Cardiac fibroblast (primary cell): Measurements from ENCODE around the gene DGKD.

Experiments used
- DNase-seq, 2 donors: peaks; one replicate each; pipeline versions ENCODE4 v3.0.0 to v3.0.0-alpha.2; 2010; ENCODE audit warnings: low read depth in 2 of 2
- H3K4me3 ChIP-seq, 2 donors: replicated peaks in 1 of 2; 1 replicate in 1 of 2; 2 replicates in 1 of 2; pipeline ENCODE4 v1.5.1; 2011; ENCODE audit warnings: low read depth in 2 of 2, low read length in 2 of 2, mild to moderate bottlenecking in 2 of 2, moderate library complexity in 1 of 2
- CTCF ChIP-seq: IDR thresholded peaks from one replicate; pipeline ENCODE4 v1.5.1; 2011; ENCODE audit warnings: low read depth, mild to moderate bottlenecking, low read length, inconsistent platforms

The DGKD gene

DNA sequence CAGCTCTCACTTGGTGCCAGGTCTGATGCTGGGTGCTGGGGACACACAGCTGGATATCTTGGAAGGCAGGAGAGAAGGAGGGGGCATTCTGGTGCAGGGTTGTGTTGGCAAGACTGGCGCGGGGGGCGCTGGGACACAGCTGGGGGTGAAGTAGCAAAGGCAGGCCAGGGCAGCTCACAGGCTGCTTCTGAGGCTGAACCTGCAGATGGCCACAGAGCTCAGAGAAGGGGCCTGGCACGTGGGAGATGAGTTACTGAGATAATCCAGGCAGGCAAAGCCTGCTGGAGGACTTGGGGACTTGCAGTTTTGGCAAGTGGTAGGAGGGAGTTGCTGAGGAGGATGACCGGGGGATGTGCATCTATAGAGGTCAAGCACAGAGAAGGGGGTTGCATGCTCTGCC is 16.2 kb upstream of the DGKD start:
- TF ChIP-seq CTCF = no peak
- no peak overlapping the region for H3K4me3 ChIP-seq
- no peak for DNase-seq

GRCh38 chr2:233338812-233339368 is 15.4 kb upstream of the DGKD start:
- no peak overlapping the region for H3K4me3 ChIP-seq
- no peak for TF ChIP-seq CTCF
- DNase-seq = no peak

GRCh38 chr2:233339427-233339826 is 14.9 kb upstream of the DGKD start:
- DNase-seq = no peak
- no peak overlapping the region for H3K4me3 ChIP-seq
- no peak for TF ChIP-seq CTCF

- H3K4me3 ChIP-seq = no peak overlapping the region
- no peak for TF ChIP-seq CTCF
- DNase-seq = no peak
Observed at GRCh38 chr2:233341296-233341695, 13.0 kb upstream of the DGKD start.

- TF ChIP-seq CTCF = no peak
Observed at GRCh38 chr2:233342301-233342700, 12.0 kb upstream of the DGKD start.

GRCh38 chr2:233343171-233343705 is 11.1 kb upstream of the DGKD start:
- DNase-seq = no peak
- TF ChIP-seq CTCF = no peak
- H3K4me3 ChIP-seq = no peak overlapping the region

More at GRCh38 chr2:233342301-233342700, 12.0 kb upstream of the DGKD start:
- no peak for DNase-seq
- H3K4me3 ChIP-seq = no peak overlapping the region

GRCh38 chr2:233346376-233346775 is 7.9 kb upstream of the DGKD start:
- no peak for TF ChIP-seq CTCF
- no peak for DNase-seq

More at GRCh38 chr2:233346376-233346775, 7.9 kb upstream of the DGKD start:
- H3K4me3 ChIP-seq = no peak overlapping the region
